ENCODE results near the gene ZGPAT.

DNA sequence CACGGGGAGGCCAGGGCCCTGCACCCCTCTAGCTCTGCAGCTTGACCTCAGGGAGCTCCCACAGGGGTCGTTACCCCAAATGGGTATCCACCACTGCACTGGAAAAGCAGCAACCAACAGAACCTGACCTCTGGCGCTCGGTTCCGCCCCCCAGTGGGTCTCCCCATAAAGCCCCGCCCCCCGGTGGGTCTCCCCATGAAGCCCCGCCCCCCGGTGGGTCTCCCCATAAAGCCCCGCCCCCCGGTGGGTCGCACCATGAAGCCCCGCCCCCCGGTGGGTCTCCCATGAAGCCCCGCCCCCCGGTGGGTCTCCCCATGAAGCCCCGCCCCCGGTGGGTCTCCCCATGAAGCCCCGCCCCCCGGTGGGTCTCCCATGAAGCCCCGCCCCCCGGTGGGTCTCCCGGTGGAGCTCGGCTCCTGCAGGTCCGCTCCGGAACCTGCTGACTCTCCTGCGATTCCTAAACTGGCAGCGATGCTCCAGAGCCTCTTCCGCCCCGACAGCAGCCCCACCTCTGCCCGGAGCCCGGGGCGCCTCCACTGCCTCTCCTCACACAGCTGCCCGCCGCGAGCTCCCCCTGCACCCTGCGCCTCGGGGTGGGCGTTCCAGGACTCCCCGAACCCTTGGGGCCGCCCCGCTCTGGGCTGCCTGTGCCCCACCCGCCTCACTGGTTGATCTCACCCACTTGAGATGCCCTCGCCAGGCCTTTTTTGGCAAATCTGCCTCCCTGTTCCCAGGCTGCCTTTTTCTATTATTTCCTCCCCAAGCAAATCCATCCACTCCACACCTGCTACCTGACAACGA, 43.8 kb downstream of the ZGPAT start:
- TF ChIP-seq YY1 (IDR thresholded peaks at IDR 0.05; ENCODE audit: insufficient read depth, insufficient read length) = no peak
- TF ChIP-seq SUZ12 (IDR thresholded peaks at IDR 0.05; ENCODE audit: extremely low read depth, insufficient read depth, insufficient read length) = no peak
